Activated naive CD8-positive, alpha-beta T cell treated with anti-CD3 and anti-CD28 coated beads, Interleukin-2, amount 50 U/mL, for 16 hours (primary cell): Measurements from ENCODE around the gene NDUFB6.
"Not testable (repeated sequence)": the region's sequence is repeated elsewhere in the genome, so short reads cannot be mapped to it uniquely, and the experiment has no call there.

ENCODE experiments used
- DNase-seq: peaks from one replicate; pipeline ENCODE4 v3.0.0-alpha.2; 2020; ENCODE audit warnings: low read depth, low spot score

The NDUFB6 gene

GRCh38 chr9:32572900-32573523, at the start of gene NDUFB6:
TSS of gene NDUFB6 (minus strand) at chr9:32573159. CDS start at chr9:32573060, 99 bp downstream.
- DNase-seq: peak; percentile 86

- no peak for DNase-seq
These were observed 45.3 kb upstream of the NDUFB6 start for GRCh38 chr9:32618261-32618660.

- DNase-seq: no peak
These were observed 33.9 kb upstream of the NDUFB6 start for GRCh38 chr9:32606811-32607210.

- no peak for DNase-seq
These were observed 31.2 kb upstream of the NDUFB6 start for GRCh38 chr9:32603914-32604852.

GRCh38 chr9:32599021-32599420, 26.1 kb upstream of the NDUFB6 start:
- not testable (repeated sequence) for DNase-seq

GRCh38 chr9:32596936-32597335, 24.0 kb upstream of the NDUFB6 start:
- no peak for DNase-seq

GRCh38 chr9:32596096-32596865, 23.3 kb upstream of the NDUFB6 start:
- DNase-seq: no peak

- no peak for DNase-seq
These were observed 17.9 kb upstream of the NDUFB6 start for GRCh38 chr9:32590898-32591297.

GRCh38 chr9:32590476-32590875, 17.5 kb upstream of the NDUFB6 start:
- DNase-seq: no peak

- DNase-seq: no peak
These were observed 16.2 kb upstream of the NDUFB6 start for GRCh38 chr9:32589083-32589723.

- no peak for DNase-seq
These were observed 14.9 kb upstream of the NDUFB6 start for GRCh38 chr9:32587901-32588300.

- DNase-seq: no peak
These were observed 11.8 kb upstream of the NDUFB6 start for GRCh38 chr9:32584784-32585183.

- no peak for DNase-seq
These were observed 8.7 kb upstream of the NDUFB6 start for GRCh38 chr9:32581512-32582143.

- DNase-seq: no peak
These were observed 7.8 kb upstream of the NDUFB6 start for GRCh38 chr9:32580631-32581300.

- peak; percentile 56 for DNase-seq
These were observed 6.9 kb upstream of the NDUFB6 start for GRCh38 chr9:32579706-32580331.

GRCh38 chr9:32578976-32579375, 6.0 kb upstream of the NDUFB6 start:
- DNase-seq: no peak

- no peak for DNase-seq
These were observed 4.4 kb upstream of the NDUFB6 start for GRCh38 chr9:32577316-32577715.

- no peak for DNase-seq
These were observed 1.9 kb upstream of the NDUFB6 start for GRCh38 chr9:32574858-32575257.

- DNase-seq: no peak
These were observed 862 bp upstream of the NDUFB6 start for GRCh38 chr9:32573821-32574220.
